Right lobe of liver (tissue), 6 donors: Measurements from ENCODE around the gene IL2RA. TPM values are rescaled to one million over a fixed set of nuclear protein-coding genes. Genes with fewer than 3 reads are reported as not detected.

Experiments used
- ATAC-seq, 4 donors: fragments of 200-7000 bp; cut with Tn5 transposase; one replicate each; pipeline ENCODE4 v1.9.1; 2020; ENCODE audit warnings: mild to moderate bottlenecking in 4 of 4, moderate library complexity in 4 of 4
- DNase-seq, 3 donors: peaks; one replicate each; pipeline ENCODE4 v3.0.0-alpha.2; 2020
- H3K27ac ChIP-seq, 3 donors: fragments of 200-600 bp; one replicate each; pipeline ENCODE4 v1.8.0; 2022
- H3K27me3 ChIP-seq, 2 donors: fragments of 200-600 bp; one replicate each; pipeline ENCODE4 v1.8.0; 2022
- H3K36me3 ChIP-seq, 4 donors: fragments of 200-600 bp; sonication (generic) in 1 of 4; one replicate each; pipeline versions ENCODE4 v1.5.1 to v1.8.0; 2017 to 2022; ENCODE audit warnings: control low read depth in 1 of 4
- H3K4me1 ChIP-seq, 4 donors: fragments of 200-600 bp; sonication (generic) in 1 of 4; one replicate each; pipeline versions ENCODE4 v1.5.1 to v1.8.0; 2017 to 2022; ENCODE audit warnings: control low read depth in 1 of 4
- H3K4me3 ChIP-seq, 3 donors: fragments of 200-600 bp; one replicate each; pipeline ENCODE4 v1.8.0; 2022
- H3K9me3 ChIP-seq, 4 donors: fragments of 200-600 bp; sonication (generic) in 1 of 4; one replicate each; pipeline versions ENCODE4 v1.5.1 to v1.8.0; 2017 to 2022; ENCODE audit warnings: control low read depth in 1 of 4
- POLR2A ChIP-seq: fragments of 450-650 bp; IDR thresholded peaks from one replicate; pipeline ENCODE4 v1.6.1; 2017; ENCODE audit warnings: antibody characterized with exemption, mild to moderate bottlenecking
- WGBS: methylation state at CpG from one replicate; pipeline ENCODE4 v1.1.6; 2018; ENCODE audit warnings: low coverage, low lambda C conversion rate; ENCODE audit not compliant: insufficient coverage; ENCODE audit errors: missing lambda C conversion rate; 5-methylcytosine and 5-hydroxymethylcytosine counted together
- intact Hi-C, 2 donors: fragments of 100-400 bp; cut with DNase I; formaldehyde crosslinking; loops; one replicate each; pipeline versions ENCODE4 v1.11.2 to v1.14.1; 2022
- total RNA-seq, 6 experiments: library from RNA; depleted of rRNA in 2 of 6; stranded (reverse); fragments of >200 nt in 2 of 6; fragmentation: NEBNext Ultra II Directional in 3 of 6; extraction: Animal tissue kit (Norgen Biotek cat#: 25700) in 3 of 6; gene quantifications; one replicate each; pipeline versions ENCODE4 v1.1.0 to v1.2.4, GENCODE V29; 2016 to 2023
- TF ChIP-seq, protein P1 (sequence below), 4 donors: fragments of 200-600 bp in 3 of 4; fragments of 450-650 bp in 1 of 4; IDR thresholded peaks; one replicate each; pipeline versions ENCODE4 v1.5.1 to v1.8.0; 2016 to 2022; ENCODE audit warnings: antibody characterized with exemption in 4 of 4, mild to moderate bottlenecking in 2 of 4
- donor health status: DM: no; HTN: yes; CAD: no.
- donor health status: DM: no; HTN: no; CAD: no.
- donor health status: DM: no; HTN: no; CAD: no.
- donor health status: DM: no; HTN: yes; CAD: no.
- donor health status: DM: no; HTN: yes; CAD: no.

The IL2RA gene
- total RNA-seq, 6 experiments from 2014 or later, result 0.22 to 3.1 (median 0.97) TPM; not detected in 2

DNA sequence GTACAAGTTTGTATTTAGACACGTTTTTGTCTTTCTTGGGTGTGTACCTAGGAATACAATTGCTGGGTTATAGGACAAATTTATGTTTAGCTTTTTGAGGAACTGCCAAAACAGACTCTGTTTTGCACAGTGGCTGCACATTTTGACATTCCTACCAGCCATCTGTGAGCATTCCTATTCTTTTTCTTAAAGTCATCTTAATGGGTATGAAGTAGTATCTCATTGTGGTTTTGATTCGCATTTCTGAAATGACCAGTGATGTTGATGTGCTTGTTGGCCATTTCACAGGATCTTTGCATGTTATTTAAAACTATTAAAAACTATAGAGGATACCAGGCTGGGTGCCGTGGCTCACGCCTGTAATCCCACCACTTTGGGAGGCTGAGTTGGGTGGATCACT, 52.2 kb downstream of the IL2RA start:
- Histone ChIP-seq H3K4me3 (no peak overlapping the region), H3K27me3 (no peaks in the 10 kb centered on the region), H3K36me3 (no peaks in the 10 kb centered on the region), H3K4me1 (peaks cover 0 to 7% (median 0%) of the 10 kb centered on the region in 4 donors), H3K9me3 (no peaks in the 10 kb centered on the region), H3K27ac (no peak overlapping the region)
- ATAC-seq, result no peak
- intact Hi-C loops, result loop anchor here in 1 of 2 donors (10.0 kb wide), 1 partner anchor 75 kb away; the partner anchor contains the start of gene RBM17
- WGBS, result 76% methylated on average over 4 of the region's 4 CpGs
- TF ChIP-seq, protein P1, sequence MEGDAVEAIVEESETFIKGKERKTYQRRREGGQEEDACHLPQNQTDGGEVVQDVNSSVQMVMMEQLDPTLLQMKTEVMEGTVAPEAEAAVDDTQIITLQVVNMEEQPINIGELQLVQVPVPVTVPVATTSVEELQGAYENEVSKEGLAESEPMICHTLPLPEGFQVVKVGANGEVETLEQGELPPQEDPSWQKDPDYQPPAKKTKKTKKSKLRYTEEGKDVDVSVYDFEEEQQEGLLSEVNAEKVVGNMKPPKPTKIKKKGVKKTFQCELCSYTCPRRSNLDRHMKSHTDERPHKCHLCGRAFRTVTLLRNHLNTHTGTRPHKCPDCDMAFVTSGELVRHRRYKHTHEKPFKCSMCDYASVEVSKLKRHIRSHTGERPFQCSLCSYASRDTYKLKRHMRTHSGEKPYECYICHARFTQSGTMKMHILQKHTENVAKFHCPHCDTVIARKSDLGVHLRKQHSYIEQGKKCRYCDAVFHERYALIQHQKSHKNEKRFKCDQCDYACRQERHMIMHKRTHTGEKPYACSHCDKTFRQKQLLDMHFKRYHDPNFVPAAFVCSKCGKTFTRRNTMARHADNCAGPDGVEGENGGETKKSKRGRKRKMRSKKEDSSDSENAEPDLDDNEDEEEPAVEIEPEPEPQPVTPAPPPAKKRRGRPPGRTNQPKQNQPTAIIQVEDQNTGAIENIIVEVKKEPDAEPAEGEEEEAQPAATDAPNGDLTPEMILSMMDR (IDR thresholded peaks at IDR 0.05), result no peak
- TF ChIP-seq POLR2A, result no peak
- no peak for DNase-seq

DNA sequence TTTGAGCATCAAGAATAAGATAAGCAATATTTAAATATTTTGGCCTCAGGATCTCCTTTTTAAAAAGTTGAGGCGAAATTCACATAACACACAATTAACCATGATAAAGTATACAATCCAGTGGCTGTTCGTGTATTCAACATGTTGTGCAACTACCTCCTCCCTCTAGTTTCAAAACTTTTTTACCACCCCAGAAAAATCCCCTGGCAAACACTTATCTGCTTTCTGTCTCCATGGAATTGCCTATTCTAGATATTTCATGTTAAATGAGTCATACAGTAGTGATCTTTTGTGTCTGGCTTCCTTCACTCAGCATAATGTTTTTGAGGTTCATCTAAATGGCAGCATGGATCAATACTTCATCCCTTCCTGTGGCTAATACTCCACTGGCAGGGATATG, 53.0 kb downstream of the IL2RA start:
- 7% methylated on average over 2 of the region's 2 CpGs for WGBS
- peak overlapping the region in 1 of 3 donors; percentile 36 for H3K27ac ChIP-seq
- peaks cover 0 to 5% (median 0%) of the 10 kb centered on the region in 4 donors for H3K4me1 ChIP-seq
- intact Hi-C loops, result loop anchor here in 1 of 2 donors (10.0 kb wide), 1 partner anchor 76 kb away; the partner anchor contains the start of gene RBM17
- TF ChIP-seq POLR2A, result no peak
- TF ChIP-seq, protein P1 (IDR thresholded peaks at IDR 0.05), result no peak
- H3K9me3 ChIP-seq, result no peaks in the 10 kb centered on the region
- ATAC-seq (peak in 3 of 4 donors; percentile 30 to 84 (median 65)), DNase-seq (no peak)
- no peaks in the 10 kb centered on the region for H3K36me3 ChIP-seq
- H3K4me3 ChIP-seq, result no peak overlapping the region
- no peaks in the 10 kb centered on the region for H3K27me3 ChIP-seq

DNA sequence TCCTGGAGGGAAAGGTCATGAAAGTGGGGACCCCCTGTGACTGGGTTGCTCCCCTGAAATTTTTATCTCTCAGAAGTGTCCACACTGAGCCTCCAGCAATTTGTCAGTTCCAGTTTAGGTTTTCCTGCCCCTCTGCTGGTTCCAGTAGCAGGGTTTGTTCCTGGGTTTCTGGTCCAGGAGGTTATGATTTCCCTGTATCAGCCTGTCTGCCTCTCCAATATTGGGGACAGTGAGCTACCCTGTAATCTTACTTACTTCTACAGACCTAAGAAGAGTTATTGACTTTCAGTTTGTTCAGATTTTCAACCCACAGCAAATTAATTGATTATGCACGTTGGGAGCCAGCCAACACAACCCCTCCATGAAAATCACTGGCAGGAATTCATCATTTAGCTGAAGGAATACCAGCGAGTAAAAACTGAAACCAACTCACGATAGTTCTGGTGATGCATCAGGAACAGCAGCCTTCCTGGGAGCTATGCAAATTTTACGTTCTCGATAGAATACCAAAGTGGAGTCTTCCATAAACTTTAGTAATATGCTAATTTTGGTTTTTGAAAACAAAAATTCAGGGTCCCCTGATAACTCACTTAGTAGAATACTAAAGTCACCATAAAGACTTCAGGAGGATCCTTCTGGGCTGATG, 53.5 kb downstream of the IL2RA start:
- ATAC-seq (peak in 1 of 4 donors; percentile 53), DNase-seq (no peak)
- Histone ChIP-seq H3K27ac (peak overlapping the region in 1 of 3 donors; percentile 36), H3K27me3 (no peaks in the 10 kb centered on the region), H3K36me3 (no peaks in the 10 kb centered on the region), H3K4me3 (no peak overlapping the region), H3K9me3 (no peaks in the 10 kb centered on the region), H3K4me1 (no peaks in the 10 kb centered on the region)
- TF ChIP-seq, protein P1 (IDR thresholded peaks at IDR 0.05), result no peak
- no peak for TF ChIP-seq POLR2A
- 39% methylated on average over 5 of the region's 5 CpGs for WGBS
- intact Hi-C loops, result loop anchor here in 1 of 2 donors (10.0 kb wide), 1 partner anchor 76 kb away; the partner anchor contains the start of gene RBM17

- H3K4me1 ChIP-seq, result no peaks in the 10 kb centered on the region
- ATAC-seq (no peak), DNase-seq (no peak)
- H3K27ac ChIP-seq, result no peak overlapping the region
- intact Hi-C loops, result loop anchor here in 1 of 2 donors (10.0 kb wide), 1 partner anchor 78 kb away; the partner anchor contains the start of gene RBM17
- H3K4me3 ChIP-seq, result no peak overlapping the region
- H3K9me3 ChIP-seq, result no peaks in the 10 kb centered on the region
- no peaks in the 10 kb centered on the region for H3K36me3 ChIP-seq
- TF ChIP-seq POLR2A, result no peak
- TF ChIP-seq, protein P1 (IDR thresholded peaks at IDR 0.05), result no peak
- WGBS, result 100% methylated on average over 1 of the region's 1 CpG
- no peaks in the 10 kb centered on the region for H3K27me3 ChIP-seq
These were observed 55.2 kb downstream of the IL2RA start for GRCh38 chr10:6006991-6007390.
